NCI-H2227 treated with DMSO at 0.1 percent for 48 hours (cell line): ENCODE measurements around the gene EPHA8.

ENCODE experiments used
- DNase-seq: peaks from one replicate; lab custom pipeline; 2025; lab: John Stamatoyannopoulos, UW

EPHA8 gene

DNA sequence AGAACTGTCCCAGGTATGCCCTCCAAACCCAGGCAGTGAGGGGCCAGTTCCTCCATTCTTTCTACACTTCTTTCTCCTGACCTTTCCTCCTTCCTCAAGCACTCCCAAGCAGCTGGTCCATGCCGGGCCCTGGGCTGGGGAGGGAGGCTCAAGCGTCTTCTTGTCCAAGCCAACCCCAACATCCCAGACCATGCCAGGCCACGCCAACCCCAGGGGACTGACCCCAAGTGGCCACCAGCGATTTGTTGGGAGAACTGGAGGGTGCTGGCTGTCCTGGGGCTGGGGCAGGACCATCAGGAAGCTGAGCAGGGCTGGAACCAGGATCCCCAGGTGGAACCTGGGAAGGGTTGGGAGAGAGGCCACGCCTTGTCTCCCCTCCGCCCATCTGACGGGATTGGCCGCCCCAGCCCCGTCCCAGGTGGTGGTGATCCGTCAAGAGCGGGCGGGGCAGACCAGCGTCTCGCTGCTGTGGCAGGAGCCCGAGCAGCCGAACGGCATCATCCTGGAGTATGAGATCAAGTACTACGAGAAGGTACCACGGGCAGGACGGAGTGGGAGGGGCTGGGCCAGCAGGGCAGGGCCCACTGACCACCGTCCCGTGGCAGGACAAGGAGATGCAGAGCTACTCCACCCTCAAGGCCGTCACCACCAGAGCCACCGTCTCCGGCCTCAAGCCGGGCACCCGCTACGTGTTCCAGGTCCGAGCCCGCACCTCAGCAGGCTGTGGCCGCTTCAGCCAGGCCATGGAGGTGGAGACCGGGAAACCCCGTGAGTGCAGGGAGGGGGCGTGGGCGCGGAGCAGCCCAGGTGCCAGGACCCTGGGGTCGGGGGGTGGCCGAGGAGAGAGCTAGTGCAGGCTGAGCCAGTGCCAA lies 29.9 kb downstream of the EPHA8 start:
- no peak for DNase-seq

DNA sequence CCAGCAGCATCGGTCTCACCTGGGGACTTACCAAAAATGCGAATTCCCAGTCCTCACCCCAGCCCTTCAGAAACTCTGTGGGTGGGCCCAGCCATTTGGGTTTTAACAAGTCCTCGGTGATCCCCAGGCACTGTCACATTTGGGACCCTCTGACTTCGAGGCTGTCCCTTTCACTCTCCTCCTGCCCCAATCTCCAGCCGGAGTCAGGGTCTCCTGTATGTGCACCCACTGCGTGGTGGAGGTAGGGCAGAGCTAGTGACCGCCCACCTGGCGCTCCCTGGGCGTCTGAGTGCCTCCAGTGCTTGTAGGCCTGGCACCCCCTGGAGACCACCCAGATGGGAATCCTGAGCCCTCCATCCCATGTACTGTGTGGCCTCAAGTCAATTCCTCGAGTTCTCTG lies 31.1 kb downstream of the EPHA8 start:
- no peak for DNase-seq

DNA sequence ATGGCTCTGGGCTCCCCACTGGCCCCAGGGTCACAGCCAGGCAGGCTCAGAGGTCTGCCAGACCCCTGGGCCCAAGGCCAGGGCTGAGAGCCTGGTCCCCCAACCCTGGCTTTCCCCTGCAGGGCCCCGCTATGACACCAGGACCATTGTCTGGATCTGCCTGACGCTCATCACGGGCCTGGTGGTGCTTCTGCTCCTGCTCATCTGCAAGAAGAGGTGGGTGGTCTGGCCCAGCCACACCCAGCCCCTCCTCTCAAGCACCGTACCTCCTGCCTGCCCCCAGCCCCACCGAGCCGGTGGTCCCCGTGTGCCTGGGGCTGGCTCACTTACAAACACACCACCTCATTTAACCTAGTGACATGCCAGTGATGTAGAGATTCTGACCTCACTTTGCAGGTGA lies 31.8 kb downstream of the EPHA8 start:
- DNase-seq: no peak

DNA sequence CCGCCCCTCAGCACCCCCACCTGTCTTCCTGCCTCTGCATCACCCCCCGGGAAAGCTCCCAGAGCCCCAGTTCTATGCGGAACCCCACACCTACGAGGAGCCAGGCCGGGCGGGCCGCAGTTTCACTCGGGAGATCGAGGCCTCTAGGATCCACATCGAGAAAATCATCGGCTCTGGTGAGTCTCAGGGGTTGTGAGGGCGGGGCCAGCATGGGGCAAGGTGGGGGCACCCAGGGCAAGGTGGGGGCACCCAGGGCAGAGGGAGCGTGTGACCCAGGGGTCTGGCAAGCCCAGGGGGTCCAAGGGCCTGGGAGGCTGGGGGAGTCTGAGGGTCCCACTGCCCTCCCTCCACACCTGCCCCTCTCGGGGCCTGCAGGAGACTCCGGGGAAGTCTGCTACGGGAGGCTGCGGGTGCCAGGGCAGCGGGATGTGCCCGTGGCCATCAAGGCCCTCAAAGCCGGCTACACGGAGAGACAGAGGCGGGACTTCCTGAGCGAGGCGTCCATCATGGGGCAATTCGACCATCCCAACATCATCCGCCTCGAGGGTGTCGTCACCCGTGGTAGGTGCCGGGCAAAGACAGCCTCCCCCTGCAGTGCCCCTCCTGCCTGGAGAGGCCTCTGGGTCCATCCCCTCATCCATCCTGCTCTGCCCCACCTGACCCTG lies 34.1 kb downstream of the EPHA8 start:
- DNase-seq: no peak

DNA sequence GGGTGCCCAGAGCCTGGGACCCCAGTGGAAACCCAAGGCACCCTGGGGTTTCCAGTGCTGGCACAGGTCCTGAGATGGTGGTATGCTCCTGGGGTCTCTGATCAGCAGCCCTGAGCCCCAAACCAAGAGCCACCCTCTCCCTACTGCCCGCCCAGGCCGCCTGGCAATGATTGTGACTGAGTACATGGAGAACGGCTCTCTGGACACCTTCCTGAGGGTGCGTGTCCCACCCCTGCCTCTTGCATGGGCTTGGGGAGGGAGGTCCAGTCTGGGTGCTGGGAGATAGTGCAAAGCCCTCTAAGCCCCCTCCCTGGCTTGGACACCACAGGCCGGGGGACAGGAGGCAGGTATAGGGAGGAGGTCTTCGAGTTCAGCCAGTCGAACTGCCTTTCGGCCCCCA lies 34.7 kb downstream of the EPHA8 start:
- no peak for DNase-seq

DNA sequence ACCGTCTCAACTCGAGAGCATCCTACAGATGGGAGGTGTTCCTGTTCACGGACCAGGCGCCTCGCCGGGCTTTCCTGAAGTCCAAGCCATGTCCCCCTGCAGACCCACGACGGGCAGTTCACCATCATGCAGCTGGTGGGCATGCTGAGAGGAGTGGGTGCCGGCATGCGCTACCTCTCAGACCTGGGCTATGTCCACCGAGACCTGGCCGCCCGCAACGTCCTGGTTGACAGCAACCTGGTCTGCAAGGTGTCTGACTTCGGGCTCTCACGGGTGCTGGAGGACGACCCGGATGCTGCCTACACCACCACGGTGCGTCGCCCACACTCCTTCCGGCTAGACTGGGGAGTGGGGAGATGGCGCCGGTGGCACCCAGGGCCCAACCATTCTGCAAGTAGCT lies 35.4 kb downstream of the EPHA8 start:
- DNase-seq: no peak

DNA sequence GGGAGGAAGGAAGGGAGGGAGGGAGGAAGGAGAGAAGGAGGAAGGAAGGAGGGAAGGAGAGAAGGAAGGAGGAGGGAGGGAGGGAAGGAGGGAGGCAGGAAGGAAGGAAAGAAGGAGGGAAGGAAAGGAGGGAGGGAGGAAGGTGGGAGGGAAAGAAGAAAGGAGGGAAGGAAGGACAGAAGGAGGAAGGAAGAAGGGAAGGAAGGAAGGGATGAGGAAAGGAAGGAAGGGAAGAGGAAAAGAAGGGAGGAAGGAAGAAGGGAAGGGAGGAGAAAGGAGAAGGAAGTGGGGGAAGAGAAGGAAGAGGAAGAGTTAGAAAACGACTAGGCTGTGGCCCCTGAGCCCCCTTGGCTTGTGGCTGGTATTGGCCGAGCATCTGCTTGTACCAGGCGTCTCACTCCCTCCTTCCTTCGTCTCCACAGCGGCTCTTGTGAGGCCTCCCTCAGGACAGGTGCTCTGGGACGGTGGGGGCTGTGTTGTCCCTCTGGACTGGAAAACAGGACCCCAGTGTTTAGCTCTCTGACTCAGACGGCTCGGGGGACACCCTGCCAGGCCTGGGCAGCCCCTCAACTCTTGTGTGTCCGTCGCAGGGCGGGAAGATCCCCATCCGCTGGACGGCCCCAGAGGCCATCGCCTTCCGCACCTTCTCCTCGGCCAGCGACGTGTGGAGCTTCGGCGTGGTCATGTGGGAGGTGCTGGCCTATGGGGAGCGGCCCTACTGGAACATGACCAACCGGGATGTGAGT lies 37.0 kb downstream of the EPHA8 start:
- DNase-seq: no peak

DNA sequence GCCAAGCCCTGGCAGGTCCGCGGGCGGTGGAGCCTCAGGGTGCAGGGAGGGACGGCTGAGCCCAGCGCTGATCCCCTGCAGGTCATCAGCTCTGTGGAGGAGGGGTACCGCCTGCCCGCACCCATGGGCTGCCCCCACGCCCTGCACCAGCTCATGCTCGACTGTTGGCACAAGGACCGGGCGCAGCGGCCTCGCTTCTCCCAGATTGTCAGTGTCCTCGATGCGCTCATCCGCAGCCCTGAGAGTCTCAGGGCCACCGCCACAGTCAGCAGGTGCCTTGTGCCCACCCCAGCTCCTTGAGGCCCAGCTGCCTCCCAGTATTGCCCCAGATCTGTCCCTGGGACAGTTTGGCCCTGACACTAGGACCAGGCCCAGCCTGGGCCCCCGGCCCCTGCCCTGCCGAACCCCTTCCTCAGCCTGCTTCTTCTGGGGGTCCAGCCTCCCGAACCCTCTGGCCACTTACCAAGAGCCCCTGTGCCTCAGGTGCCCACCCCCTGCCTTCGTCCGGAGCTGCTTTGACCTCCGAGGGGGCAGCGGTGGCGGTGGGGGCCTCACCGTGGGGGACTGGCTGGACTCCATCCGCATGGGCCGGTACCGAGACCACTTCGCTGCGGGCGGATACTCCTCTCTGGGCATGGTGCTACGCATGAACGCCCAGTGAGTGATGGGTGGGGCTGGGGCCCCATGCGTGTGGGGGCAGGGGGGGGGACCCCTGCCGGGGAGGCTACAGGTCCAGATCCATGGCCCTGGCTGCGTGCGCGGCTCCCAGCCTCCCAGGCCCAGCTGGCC lies 37.7 kb downstream of the EPHA8 start:
- no peak for DNase-seq

DNA sequence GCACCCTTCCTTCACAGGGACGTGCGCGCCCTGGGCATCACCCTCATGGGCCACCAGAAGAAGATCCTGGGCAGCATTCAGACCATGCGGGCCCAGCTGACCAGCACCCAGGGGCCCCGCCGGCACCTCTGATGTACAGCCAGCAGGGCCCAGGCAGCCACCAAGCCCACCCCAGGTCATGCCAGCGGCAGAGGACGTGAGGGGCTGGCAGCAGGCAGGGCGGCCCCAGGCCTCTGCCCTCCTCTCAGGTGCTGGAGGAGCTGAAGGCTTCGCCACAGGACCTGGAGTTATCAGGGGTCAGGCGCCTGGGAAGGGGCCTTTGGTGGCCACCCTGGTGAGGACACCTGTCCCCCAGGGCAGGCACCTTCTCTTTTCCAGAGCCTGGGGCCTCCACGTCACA lies 38.3 kb downstream of the EPHA8 start:
- no peak for DNase-seq

DNA sequence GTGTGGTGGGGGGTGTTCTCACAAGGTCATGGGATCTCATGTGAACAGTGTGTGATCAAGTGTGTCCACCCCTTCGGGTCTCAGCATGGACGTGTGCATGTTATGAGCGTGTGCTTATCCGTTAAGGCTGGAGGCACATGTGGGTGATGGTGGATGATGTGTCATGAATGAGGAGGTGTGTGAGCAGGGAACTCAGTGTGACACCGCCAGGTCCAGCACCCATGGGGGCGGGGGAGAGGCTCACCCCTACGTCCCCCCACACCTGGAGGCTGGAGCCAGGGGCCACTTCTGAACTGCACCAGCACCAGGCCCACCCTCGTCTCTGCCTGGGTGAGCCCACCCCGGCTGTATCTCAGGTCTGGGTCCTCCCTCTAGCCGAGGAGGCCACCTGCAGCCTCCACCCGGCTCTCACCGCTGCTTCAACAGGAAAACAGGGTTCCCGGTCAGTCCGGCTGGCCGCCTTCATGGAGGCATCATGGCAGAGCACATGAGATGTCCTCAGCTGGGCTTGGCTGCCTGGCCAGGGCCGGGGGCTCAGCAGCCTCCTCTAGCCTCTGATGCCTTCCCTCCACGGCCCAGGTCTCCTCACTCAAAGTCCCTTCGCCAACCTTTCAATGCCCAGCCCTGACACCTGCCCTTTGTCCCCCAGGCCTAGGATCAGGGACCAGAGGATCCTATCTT lies 38.9 kb downstream of the EPHA8 start:
- no peak for DNase-seq

DNA sequence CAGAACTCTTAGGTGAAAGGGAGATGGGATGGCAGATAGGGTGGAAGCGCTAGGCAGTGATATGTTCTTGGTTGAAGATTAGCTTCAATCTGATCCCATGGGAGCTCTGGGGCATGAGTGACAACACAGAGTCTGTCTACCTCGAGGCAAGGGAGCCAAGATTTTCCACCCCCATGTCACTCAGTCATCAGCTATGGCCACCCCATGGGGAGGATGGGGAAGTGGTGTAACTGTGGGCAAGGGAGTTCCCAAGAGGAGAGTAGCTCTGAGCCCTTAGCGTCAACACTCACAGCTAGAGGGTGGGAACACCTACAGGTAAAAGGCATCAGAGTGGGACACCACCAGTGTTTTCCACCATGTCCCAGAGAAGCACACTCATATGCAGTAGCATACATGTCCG lies 42.9 kb downstream of the EPHA8 start:
- no peak for DNase-seq

DNA sequence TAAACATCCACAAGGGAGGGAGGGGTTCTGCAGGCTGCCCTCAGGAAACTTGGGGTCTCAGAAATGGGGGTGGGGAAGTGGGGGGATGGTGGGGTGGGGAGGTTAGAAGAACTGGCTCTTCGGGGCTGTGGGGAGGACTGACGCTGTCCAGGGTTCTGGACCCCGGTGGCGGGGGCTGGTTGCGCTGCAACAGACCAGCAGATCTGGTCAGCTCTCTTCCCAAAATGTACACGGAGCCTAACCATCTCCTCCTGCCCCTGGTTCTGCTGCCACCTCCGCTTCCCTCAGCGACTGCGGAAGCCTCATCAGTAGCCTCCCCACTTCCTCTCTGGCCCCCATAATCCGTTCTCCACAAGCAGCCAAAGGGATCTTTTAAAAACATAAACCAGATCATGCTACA lies 43.9 kb downstream of the EPHA8 start:
- no peak for DNase-seq

DNA sequence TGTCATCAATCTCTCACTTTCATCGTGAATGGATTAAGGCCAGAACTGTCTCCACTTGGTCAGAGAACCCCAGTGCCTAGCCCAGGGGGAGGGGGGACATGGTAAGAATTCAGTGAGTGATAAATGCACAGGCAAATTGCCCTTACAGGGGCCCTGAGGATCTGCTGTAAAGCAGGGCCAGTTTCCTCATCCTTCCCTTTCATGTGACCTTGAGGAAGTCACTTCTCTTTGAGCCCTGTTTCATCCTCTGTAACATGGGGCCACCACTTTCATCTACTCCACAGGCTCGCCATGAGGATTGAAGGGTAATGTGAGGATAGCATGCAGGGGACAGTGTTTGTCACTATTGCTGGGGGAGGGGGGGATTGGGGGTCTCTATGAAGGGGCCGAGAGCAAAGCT lies 45.1 kb downstream of the EPHA8 start:
- DNase-seq: no peak

DNA sequence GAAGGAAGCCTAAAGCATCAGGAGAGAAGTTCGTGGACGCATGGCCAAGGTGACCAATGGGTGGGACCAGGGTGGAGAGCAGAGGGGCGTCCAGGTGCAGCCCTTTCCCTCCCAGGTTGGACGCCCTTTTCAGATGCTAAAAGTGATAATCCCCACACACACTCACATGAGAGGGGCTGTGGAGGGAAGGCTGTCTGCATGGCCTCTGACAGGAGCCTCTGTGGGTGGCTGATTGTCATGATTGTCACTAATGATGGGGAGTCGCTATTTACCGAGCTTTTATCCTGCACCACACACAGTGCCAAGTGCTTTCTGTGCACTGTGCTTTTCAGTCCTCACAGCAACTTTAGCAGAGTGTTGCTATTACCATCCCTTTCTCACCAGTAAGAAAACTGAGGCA lies 46.0 kb downstream of the EPHA8 start:
- peak; percentile 51 for DNase-seq

DNA sequence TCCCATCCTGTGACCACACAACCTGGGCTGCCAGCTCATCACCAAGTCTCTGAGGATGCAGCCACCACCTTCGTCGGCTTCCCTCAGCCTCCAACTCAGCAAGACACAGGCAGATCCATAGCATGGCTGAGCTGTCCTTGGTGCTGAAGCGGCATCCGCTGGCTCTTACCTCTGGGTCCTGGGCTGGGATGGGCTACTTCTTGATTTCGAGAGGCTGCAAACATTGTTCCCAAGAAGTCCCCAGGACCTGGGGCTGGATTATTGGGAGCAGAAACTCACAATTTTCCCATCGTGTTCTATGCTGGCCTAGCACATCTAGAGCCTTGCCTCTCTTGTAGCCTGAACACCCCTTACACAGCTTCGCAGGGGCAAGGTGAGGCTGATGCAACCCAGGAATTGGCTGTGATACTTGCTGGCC lies 48.2 kb downstream of the EPHA8 start:
- DNase-seq: no peak

DNA sequence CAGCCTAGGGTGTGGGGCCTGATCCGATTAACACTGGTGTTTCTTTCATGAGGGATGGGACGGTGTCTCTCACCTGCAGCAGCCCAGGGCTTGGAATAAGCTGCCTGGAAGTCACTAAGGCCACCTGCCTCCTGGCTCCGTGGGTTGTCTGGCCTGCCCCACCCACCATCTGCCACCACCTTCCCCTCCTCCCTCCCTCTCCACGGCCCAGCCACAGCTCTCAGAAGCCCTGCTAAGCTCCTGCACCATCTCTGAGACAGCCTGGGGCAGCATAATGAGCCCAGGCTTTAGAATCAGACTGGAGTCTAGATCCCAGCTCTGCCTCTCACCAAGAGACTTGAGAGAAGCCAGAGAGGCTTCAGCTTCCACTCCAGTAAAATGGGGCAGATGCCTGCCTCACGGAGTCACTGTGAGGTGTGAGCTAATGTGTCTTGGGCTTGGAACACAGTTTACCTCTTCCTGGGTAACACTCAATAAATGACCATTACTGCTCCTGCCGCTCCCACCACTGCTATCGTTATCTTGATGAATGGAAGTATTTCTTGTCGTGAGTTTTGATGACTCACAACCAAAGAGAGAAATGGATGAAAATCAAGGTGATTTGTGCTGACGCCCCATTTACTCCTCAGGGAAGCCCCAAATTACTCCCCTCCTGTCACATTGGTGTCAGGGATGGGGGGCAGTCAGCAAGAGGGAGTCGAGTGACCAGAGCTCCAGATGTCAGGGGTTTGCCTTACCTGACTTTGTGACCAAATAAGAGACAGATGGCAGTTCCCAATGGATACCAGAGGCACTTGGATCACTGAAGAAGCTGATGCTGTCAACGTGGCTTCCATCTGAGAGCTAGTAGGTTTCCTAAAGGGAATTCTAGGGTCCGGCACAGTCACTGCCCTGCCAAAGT lies 49.6 kb downstream of the EPHA8 start:
- DNase-seq: no peak

DNA sequence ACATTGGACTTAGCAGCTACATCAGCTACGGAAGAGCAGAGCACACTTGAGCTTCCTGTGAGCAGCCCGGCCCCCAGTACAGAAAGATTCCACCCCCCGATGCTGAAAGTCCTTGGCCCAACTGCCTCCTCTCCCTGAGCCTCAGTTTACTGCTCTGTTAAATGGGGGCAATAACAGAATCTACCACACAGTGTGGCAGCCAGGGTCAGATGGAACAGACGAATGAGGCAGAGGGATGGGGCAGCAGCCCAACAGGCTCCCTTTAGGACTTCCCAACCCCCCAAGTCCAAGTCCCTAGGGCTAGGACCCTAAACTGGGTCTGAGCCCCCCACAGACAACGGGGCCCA lies 50.3 kb downstream of the EPHA8 start:
- no peak for DNase-seq

DNA sequence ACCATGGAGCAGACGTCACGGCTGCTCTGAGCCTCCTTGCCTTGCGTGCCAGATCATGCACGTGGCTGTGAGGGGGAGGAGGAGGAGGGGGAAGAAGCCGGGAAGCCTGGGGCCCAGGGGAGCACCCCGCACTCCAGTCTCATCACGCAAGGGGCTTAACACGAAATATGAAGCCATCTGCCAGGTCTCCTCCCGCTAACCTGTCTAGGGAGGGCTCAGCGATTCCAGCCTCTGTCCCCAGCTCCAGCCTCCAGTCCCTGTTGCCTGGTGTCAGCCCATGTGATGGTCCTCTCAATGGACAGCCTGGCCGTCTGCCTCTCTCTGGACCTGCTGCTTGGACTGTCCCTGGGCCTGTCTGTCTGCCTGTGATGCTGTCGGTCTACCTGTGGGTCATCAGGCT lies 50.7 kb downstream of the EPHA8 start:
- no peak for DNase-seq

DNA sequence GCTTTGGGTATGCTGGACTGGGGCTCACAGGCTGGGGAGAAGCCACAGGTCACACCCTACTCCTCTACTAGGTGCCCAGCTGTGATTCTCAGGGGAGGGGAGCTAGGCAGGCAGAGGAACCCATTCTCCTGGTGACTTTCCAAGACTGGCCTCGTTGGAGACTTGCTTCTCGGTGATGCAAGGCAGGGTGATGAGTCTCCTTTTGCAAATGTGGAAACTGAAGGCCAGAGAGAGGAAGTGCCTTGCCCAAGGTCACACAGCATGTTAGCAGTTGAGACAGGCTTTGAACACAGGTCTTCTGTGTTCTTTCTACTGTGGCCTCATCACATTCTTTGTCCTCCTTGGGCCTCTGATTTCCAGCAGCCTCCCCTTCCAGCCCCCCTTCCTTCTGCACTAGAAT lies 52.6 kb downstream of the EPHA8 start:
- DNase-seq: no peak

DNA sequence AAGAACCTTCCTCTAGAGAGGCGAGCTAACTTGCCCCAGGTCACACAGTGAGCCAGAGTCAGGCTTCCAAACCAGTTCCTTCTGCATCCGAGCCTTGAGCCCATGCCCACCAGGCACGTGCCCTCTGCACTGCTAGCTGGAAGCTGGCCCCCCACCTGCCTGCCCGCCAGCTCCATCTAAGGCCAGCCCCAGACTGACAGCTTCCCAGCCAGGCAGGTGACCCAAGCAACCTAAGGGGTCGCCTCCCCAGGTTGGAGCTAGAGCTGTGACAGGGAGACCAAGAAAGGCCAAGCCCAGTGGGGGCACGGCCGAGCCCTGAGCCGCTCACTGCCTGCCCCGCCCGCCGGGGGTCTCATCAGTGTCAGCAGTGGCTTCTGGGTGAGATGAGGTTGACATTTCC lies 53.3 kb downstream of the EPHA8 start:
- no peak for DNase-seq

DNA sequence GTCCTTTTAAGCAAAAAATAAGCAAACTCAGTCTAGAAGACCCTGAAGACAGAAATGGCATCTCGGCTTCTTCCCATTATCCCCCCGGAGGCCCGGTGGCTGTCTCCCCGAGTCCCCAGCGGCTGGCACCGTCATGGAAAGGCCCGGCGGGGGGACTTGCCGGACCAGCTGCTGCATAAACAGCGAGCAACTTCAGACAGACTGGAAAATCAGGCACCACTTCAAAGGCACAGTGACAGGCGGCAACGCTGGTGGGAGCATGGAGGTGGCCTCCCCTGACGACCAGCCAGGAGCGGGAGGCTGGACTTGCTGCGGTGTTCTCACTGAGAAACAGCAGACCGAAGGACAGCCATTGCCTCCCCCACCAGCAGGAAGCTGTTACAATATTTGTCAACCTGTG lies 54.8 kb downstream of the EPHA8 start:
- no peak for DNase-seq
